Astrocyte (in vitro differentiated cells and primary cell): ENCODE results near the gene TBC1D12.

Source experiments
- CTCF ChIP-seq: IDR thresholded peaks from 2 replicates; pipeline ENCODE4 v1.5.1; 2011; ENCODE audit warnings: low read depth, mild to moderate bottlenecking, inconsistent platforms, low read length, moderate library complexity; ENCODE audit not compliant: insufficient read depth
- EZH2 ChIP-seq: IDR thresholded peaks from 2 replicates; pipeline ENCODE4 v1.6.1; 2012; ENCODE audit warnings: mild to moderate bottlenecking, low read length, inconsistent platforms; ENCODE audit not compliant: insufficient read depth

GRCh38 chr10:94370501-94370900, 31.8 kb upstream of the TBC1D12 start:
- TF ChIP-seq CTCF (no peak), EZH2 (no peak)
